ENCODE results near the gene MEOX2. TPM values are rescaled to one million over a fixed set of nuclear protein-coding genes. Genes with fewer than 3 reads are reported as not detected.

Gene MEOX2
- total RNA-seq, 2 donors from 2014 or later, result 0.42 to 0.69 TPM

GRCh38 chr7:15647309-15647708 lies 39.2 kb downstream of the MEOX2 start:
- DNase-seq, result no peak
- no peak for TF ChIP-seq CTCF (IDR thresholded peaks at IDR 0.05)
- Histone ChIP-seq H3K4me3 (no peak overlapping the region), H3K27ac (no peak overlapping the region), H3K9ac (ENCODE audit: low read depth in 2 of 2, low read length in 2 of 2) (no peak overlapping the region), H3K36me3 (no peaks in the 10 kb centered on the region), H3K4me1 (no peaks in the 10 kb centered on the region), H3K27me3 (no peaks in the 10 kb centered on the region), H3K9me3 (no peaks in the 10 kb centered on the region)
- intact Hi-C loops (cut with DNase I), result no loop called here

- intact Hi-C loops (cut with DNase I), result no loop called here
- Histone ChIP-seq H3K4me3 (no peak overlapping the region), H3K27me3 (no peaks in the 10 kb centered on the region), H3K27ac (no peak overlapping the region), H3K9me3 (no peaks in the 10 kb centered on the region), H3K4me1 (no peaks in the 10 kb centered on the region), H3K36me3 (no peaks in the 10 kb centered on the region), H3K9ac (ENCODE audit: low read depth in 2 of 2, low read length in 2 of 2) (no peak overlapping the region)
- no peak for DNase-seq
- TF ChIP-seq CTCF (IDR thresholded peaks at IDR 0.05), result no peak
Measured at GRCh38 chr7:15643000-15643705, 43.3 kb downstream of the MEOX2 start.

GRCh38 chr7:15628876-15629275 lies 57.6 kb downstream of the MEOX2 start:
- intact Hi-C loops (cut with DNase I), result no loop called here
- Histone ChIP-seq H3K27me3 (no peaks in the 10 kb centered on the region), H3K9ac (ENCODE audit: low read depth in 2 of 2, low read length in 2 of 2) (no peak overlapping the region), H3K4me1 (no peaks in the 10 kb centered on the region), H3K4me3 (no peak overlapping the region), H3K27ac (no peak overlapping the region), H3K9me3 (no peaks in the 10 kb centered on the region), H3K36me3 (no peaks in the 10 kb centered on the region)
- no peak for TF ChIP-seq CTCF (IDR thresholded peaks at IDR 0.05)
- no peak for DNase-seq

GRCh38 chr7:15626041-15626440 lies 60.4 kb downstream of the MEOX2 start:
- Histone ChIP-seq H3K4me3 (no peak overlapping the region), H3K9me3 (no peaks in the 10 kb centered on the region), H3K4me1 (no peaks in the 10 kb centered on the region), H3K36me3 (no peaks in the 10 kb centered on the region), H3K27ac (no peak overlapping the region), H3K9ac (ENCODE audit: low read depth in 2 of 2, low read length in 2 of 2) (no peak overlapping the region), H3K27me3 (no peaks in the 10 kb centered on the region)
- TF ChIP-seq CTCF (IDR thresholded peaks at IDR 0.05), result no peak
- no peak for DNase-seq
- intact Hi-C loops (cut with DNase I), result no loop called here

- no peak for DNase-seq
- H3K4me1 ChIP-seq, result no peaks in the 10 kb centered on the region
- intact Hi-C loops (cut with DNase I), result no loop called here
- H3K27me3 ChIP-seq, result no peaks in the 10 kb centered on the region
- H3K9ac ChIP-seq (ENCODE audit: low read depth in 2 of 2, low read length in 2 of 2), result no peak overlapping the region
- no peak overlapping the region for H3K27ac ChIP-seq
- no peaks in the 10 kb centered on the region for H3K9me3 ChIP-seq
- no peak for TF ChIP-seq CTCF (IDR thresholded peaks at IDR 0.05)
- no peak overlapping the region for H3K4me3 ChIP-seq
- no peaks in the 10 kb centered on the region for H3K36me3 ChIP-seq
Measured at GRCh38 chr7:15625466-15625865, 61.0 kb downstream of the MEOX2 start.
